Common myeloid progenitor, CD34-positive (primary cell): ENCODE measurements around the gene TMEM158.

Experiments used
- CTCF ChIA-PET: fragments of 350-600 bp; sonication (Branson Sonifier 250); formaldehyde crosslinking; loops from one replicate; lab custom pipeline; 2021; ENCODE audit warnings: antibody characterized with exemption; lab: Charles Lee
- POLR2A ChIA-PET: fragments of 350-600 bp; sonication (Branson Sonifier 250); formaldehyde crosslinking; loops from one replicate; lab custom pipeline; 2021; ENCODE audit warnings: antibody characterized with exemption; lab: Charles Lee
- DNase-seq, 3 donors: peaks; one replicate each; pipeline versions ENCODE4 v3.0.0 to v3.0.0-alpha.2; 2013
- H3K27ac ChIP-seq, 2 experiments: 1 replicate in 1 of 2; 2 replicates in 1 of 2; pipeline ENCODE4 v1.7.0; 2013; ENCODE audit warnings: inconsistent platforms in 2 of 2, low read length in 2 of 2, mild to moderate bottlenecking in 2 of 2, low read depth in 1 of 2, moderate library complexity in 1 of 2; ENCODE audit not compliant: severe bottlenecking in 2 of 2, insufficient read depth in 1 of 2, poor library complexity in 1 of 2
- H3K27me3 ChIP-seq, 5 experiments: replicated peaks in 2 of 5; 1 replicate in 3 of 5; 2 replicates in 2 of 5; pipeline versions ENCODE4 v1.6.1 to v1.7.0; 2013; ENCODE audit warnings: low read length in 4 of 5, mild to moderate bottlenecking in 2 of 5, moderate library complexity in 2 of 5, inconsistent platforms in 1 of 5; ENCODE audit not compliant: insufficient read depth in 5 of 5, control insufficient read depth in 4 of 5
- H3K36me3 ChIP-seq, 4 experiments: 1 replicate in 2 of 4; 2 replicates in 2 of 4; pipeline versions ENCODE4 v1.6.1 to v1.7.0; 2013; ENCODE audit warnings: low read length in 3 of 4, control low read depth in 1 of 4, mild to moderate bottlenecking in 1 of 4; ENCODE audit not compliant: control insufficient read depth in 4 of 4, insufficient read depth in 4 of 4
- H3K4me1 ChIP-seq, 4 experiments: 1 replicate in 3 of 4; 2 replicates in 1 of 4; pipeline versions ENCODE4 v1.6.1 to v1.7.1; 2013; ENCODE audit warnings: low read length in 3 of 4, mild to moderate bottlenecking in 3 of 4, control low read depth in 1 of 4, inconsistent platforms in 1 of 4, moderate library complexity in 1 of 4; ENCODE audit not compliant: control insufficient read depth in 4 of 4, insufficient read depth in 4 of 4; ENCODE audit errors: control extremely low read depth in 1 of 4
- H3K4me3 ChIP-seq, 7 experiments: 1 replicate in 4 of 7; 2 replicates in 3 of 7; pipeline versions ENCODE4 v1.5.1 to v1.7.0; 2013; ENCODE audit warnings: mild to moderate bottlenecking in 7 of 7, low read length in 6 of 7, moderate library complexity in 6 of 7, inconsistent platforms in 2 of 7, low read depth in 2 of 7, control low read depth in 1 of 7; ENCODE audit not compliant: insufficient read depth in 4 of 7, control insufficient read depth in 1 of 7; ENCODE audit errors: extremely low read depth in 1 of 7
- H3K9me3 ChIP-seq, 5 experiments: 1 replicate in 4 of 5; 2 replicates in 1 of 5; pipeline versions ENCODE4 v1.6.1 to v1.7.1; 2013; ENCODE audit warnings: low read length in 4 of 5, mild to moderate bottlenecking in 2 of 5, inconsistent platforms in 1 of 5, low read depth in 1 of 5, moderate library complexity in 1 of 5; ENCODE audit not compliant: control insufficient read depth in 4 of 5, insufficient read depth in 2 of 5; ENCODE audit errors: control extremely low read depth in 1 of 5
- WGBS: methylation state at CpG from one replicate; pipeline ENCODE4 v1.1.5; 2013; ENCODE audit not compliant: insufficient coverage; 5-methylcytosine and 5-hydroxymethylcytosine counted together

Gene TMEM158

GRCh38 chr3:45178183-45179023, 47.7 kb downstream of the TMEM158 start:
- no peak for DNase-seq
- CTCF ChIA-PET, result no interaction called here
- Histone ChIP-seq H3K9me3 (no peaks in the 10 kb centered on the region), H3K27me3 (no peaks in the 10 kb centered on the region), H3K4me1 (peaks cover 0 to 9% (median 4%) of the 10 kb centered on the region in 4 experiments), H3K4me3 (no peak overlapping the region), H3K36me3 (no peaks in the 10 kb centered on the region), H3K27ac (no peak overlapping the region)
- POLR2A ChIA-PET, result no interaction called here
- WGBS, result 95% methylated on average over 9 of the region's 13 CpGs

- no peak overlapping the region for H3K27ac ChIP-seq
- POLR2A ChIA-PET, result no interaction called here
Observed at GRCh38 chr3:45176912-45177311, 49.2 kb downstream of the TMEM158 start.

More at GRCh38 chr3:45176912-45177311, 49.2 kb downstream of the TMEM158 start:
- Histone ChIP-seq H3K27me3 (no peaks in the 10 kb centered on the region), H3K9me3 (no peaks in the 10 kb centered on the region), H3K36me3 (no peaks in the 10 kb centered on the region), H3K4me1 (no peaks in the 10 kb centered on the region), H3K4me3 (no peak overlapping the region)
- CTCF ChIA-PET, result interaction anchor here (0.7 to 1.5 kb wide), 3 partner anchors 9 to 133 kb away, joined by 4 to 5 read pairs (median 4); no protein-coding TSS in a partner anchor
- 100% methylated on average over 1 of the region's 4 CpGs for WGBS
- DNase-seq, result no peak
